Endothelial cell (in vitro differentiated cells): Measurements from ENCODE around the gene LAYN. TPM values are rescaled to one million over a fixed set of nuclear protein-coding genes. Genes with fewer than 3 reads are reported as not detected.

Experiments used
- DNase-seq: peaks from one replicate; pipeline ENCODE4 v3.0.0; 2021; ENCODE audit warnings: low spot score
- H3K27ac Mint-ChIP-seq: one replicate; pipeline ENCODE4 v1.8.0; 2021; ENCODE audit warnings: mixed read lengths, inconsistent platforms; ENCODE audit not compliant: unreplicated experiment
- H3K27me3 Mint-ChIP-seq: one replicate; pipeline ENCODE4 v1.8.0; 2021; ENCODE audit warnings: mild to moderate bottlenecking, moderate library complexity, mixed read lengths, inconsistent platforms; ENCODE audit not compliant: unreplicated experiment
- H3K36me3 Mint-ChIP-seq: one replicate; pipeline ENCODE4 v1.8.0; 2021; ENCODE audit warnings: mild to moderate bottlenecking, low read depth, mixed read lengths, inconsistent platforms; ENCODE audit not compliant: unreplicated experiment
- H3K4me1 Mint-ChIP-seq: one replicate; pipeline ENCODE4 v1.8.0; 2021; ENCODE audit warnings: mild to moderate bottlenecking, mixed read lengths, inconsistent platforms; ENCODE audit not compliant: unreplicated experiment
- H3K4me3 Mint-ChIP-seq: one replicate; pipeline ENCODE4 v1.8.0; 2021; ENCODE audit warnings: mild to moderate bottlenecking, mixed read lengths, inconsistent platforms; ENCODE audit not compliant: unreplicated experiment
- H3K9me3 Mint-ChIP-seq: one replicate; pipeline ENCODE4 v1.8.0; 2021; ENCODE audit warnings: mixed read lengths, inconsistent platforms; ENCODE audit not compliant: unreplicated experiment
- total RNA-seq: library from RNA; stranded (reverse); fragmentation: NEBNext Ultra II Directional; extraction: Animal tissue kit (Norgen Biotek cat#: 25700); gene quantifications from one replicate; pipeline ENCODE4 v1.2.1, GENCODE V29; 2021; ENCODE audit not compliant: unreplicated experiment
- TF ChIP-seq, protein P1 (sequence below): fragments of 200-600 bp; sonication (generic); IDR thresholded peaks from one replicate; pipeline ENCODE4 v1.5.0; 2021; ENCODE audit warnings: antibody characterized with exemption; ENCODE audit not compliant: unreplicated experiment

LAYN gene
- total RNA-seq, 1 donor from 2014 or later, result 26.2 TPM

GRCh38 chr11:111565114-111565720 lies 24.7 kb downstream of the LAYN start:
- TF ChIP-seq, protein P1, sequence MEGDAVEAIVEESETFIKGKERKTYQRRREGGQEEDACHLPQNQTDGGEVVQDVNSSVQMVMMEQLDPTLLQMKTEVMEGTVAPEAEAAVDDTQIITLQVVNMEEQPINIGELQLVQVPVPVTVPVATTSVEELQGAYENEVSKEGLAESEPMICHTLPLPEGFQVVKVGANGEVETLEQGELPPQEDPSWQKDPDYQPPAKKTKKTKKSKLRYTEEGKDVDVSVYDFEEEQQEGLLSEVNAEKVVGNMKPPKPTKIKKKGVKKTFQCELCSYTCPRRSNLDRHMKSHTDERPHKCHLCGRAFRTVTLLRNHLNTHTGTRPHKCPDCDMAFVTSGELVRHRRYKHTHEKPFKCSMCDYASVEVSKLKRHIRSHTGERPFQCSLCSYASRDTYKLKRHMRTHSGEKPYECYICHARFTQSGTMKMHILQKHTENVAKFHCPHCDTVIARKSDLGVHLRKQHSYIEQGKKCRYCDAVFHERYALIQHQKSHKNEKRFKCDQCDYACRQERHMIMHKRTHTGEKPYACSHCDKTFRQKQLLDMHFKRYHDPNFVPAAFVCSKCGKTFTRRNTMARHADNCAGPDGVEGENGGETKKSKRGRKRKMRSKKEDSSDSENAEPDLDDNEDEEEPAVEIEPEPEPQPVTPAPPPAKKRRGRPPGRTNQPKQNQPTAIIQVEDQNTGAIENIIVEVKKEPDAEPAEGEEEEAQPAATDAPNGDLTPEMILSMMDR, result peak; percentile 96
- peak; percentile 63 for DNase-seq
- H3K9me3 Mint-ChIP-seq, result no peaks in the 10 kb centered on the region
- H3K27ac Mint-ChIP-seq, result no peak overlapping the region
- peaks cover 11% of the 10 kb centered on the region for H3K36me3 Mint-ChIP-seq
- H3K4me3 Mint-ChIP-seq, result no peak overlapping the region
- peaks cover under 1% of the 10 kb centered on the region for H3K4me1 Mint-ChIP-seq
- peaks cover 2% of the 10 kb centered on the region for H3K27me3 Mint-ChIP-seq

- Mint-ChIP-seq H3K27ac (no peak overlapping the region), H3K27me3 (peaks cover 2% of the 10 kb centered on the region), H3K36me3 (peaks cover 7% of the 10 kb centered on the region), H3K9me3 (no peaks in the 10 kb centered on the region), H3K4me3 (no peak overlapping the region), H3K4me1 (peaks cover 9% of the 10 kb centered on the region)
- no peak for DNase-seq
- TF ChIP-seq, protein P1, result no peak
These were observed 25.8 kb downstream of the LAYN start for GRCh38 chr11:111566324-111566723.

GRCh38 chr11:111569476-111569875 lies 29.0 kb downstream of the LAYN start:
- Mint-ChIP-seq H3K4me3 (no peak overlapping the region), H3K27ac (no peak overlapping the region), H3K9me3 (no peaks in the 10 kb centered on the region), H3K36me3 (no peaks in the 10 kb centered on the region), H3K27me3 (no peaks in the 10 kb centered on the region), H3K4me1 (peaks cover 14% of the 10 kb centered on the region)
- no peak for DNase-seq
- TF ChIP-seq, protein P1, result no peak

GRCh38 chr11:111570796-111571195 lies 30.3 kb downstream of the LAYN start:
- H3K4me1 Mint-ChIP-seq, result peaks cover 22% of the 10 kb centered on the region
- H3K27ac Mint-ChIP-seq, result no peak overlapping the region
- H3K4me3 Mint-ChIP-seq, result no peak overlapping the region
- TF ChIP-seq, protein P1, result no peak
- H3K9me3 Mint-ChIP-seq, result no peaks in the 10 kb centered on the region
- no peaks in the 10 kb centered on the region for H3K36me3 Mint-ChIP-seq
- DNase-seq, result no peak
- H3K27me3 Mint-ChIP-seq, result no peaks in the 10 kb centered on the region

DNA sequence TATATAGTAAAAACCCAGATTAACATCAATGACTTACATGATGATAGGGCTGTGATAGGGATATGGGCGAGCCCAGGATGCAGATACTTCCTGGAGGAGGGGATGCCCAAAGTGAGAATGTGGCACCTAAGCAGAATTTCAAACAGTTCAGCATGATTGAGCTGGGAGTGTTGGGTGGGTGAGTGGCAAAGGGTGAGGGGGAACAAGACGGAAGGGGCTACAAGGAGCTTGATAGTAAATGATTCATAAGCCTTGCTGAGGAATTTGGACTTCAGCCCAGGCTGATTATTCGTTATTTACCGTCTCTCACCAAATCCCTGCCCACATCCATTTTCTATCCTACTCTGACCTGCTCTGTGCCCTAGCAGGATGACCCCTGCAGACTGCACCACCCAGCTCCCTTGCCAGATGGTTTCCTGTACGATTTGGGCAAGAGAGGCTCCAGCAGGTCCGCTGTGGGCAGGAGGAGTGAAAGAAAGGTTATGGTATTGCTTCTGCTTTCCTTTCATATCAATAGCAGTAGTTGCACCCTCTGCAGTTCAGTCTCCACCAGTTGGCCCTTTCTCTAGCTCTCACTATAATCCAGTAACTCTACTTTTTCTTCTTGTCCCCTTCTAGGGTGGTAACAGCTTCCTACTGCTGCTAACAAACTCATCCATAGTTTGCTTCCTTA lies 31.4 kb downstream of the LAYN start:
- Mint-ChIP-seq H3K9me3 (no peaks in the 10 kb centered on the region), H3K27me3 (no peaks in the 10 kb centered on the region), H3K27ac (no peak overlapping the region), H3K4me1 (peaks cover 22% of the 10 kb centered on the region), H3K36me3 (no peaks in the 10 kb centered on the region), H3K4me3 (no peak overlapping the region)
- TF ChIP-seq, protein P1, result no peak
- DNase-seq, result no peak
